ENCODE measurements around the gene HMGN3.

The HMGN3 gene

DNA sequence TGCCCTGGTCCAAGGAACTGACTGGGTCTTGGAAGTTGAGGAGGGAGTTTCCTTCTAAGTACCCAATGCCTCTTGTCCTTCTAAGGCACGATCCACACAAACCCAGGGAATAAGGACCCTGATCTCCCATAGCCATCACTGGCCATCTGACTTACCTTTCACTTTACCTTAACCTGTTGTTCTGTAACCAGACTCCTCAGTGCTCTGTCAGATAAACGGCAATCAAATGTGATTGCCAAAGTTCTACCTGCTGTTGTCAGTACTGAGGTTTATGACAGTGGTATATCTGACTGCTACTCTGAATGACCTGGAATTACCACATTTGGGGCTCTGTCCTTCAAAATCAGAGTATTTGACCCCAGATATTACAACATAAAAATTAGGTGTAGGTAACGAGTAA, 49.8 kb downstream of the HMGN3 start:
- no peak for DNase-seq (ENCODE audit: low read depth)

DNA sequence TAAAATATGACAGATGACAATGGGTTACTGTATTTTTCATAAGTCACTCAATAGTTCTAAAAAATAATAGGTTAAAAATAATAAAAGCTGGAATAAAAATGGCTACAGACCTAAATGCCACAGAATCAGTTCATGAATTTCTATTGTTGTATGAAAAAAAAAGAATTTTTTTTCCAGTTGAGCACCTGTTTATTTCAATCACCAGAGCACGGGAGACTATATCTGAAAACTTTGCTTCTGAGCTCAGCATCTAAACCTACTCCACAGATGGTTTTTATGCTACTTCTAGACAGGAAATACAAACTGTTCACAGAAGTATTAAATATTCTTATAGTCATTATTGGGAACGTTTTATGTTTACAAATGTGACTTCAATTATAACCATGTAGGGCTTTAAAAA, 50.4 kb downstream of the HMGN3 start:
- no peak for DNase-seq (ENCODE audit: low read depth)

DNA sequence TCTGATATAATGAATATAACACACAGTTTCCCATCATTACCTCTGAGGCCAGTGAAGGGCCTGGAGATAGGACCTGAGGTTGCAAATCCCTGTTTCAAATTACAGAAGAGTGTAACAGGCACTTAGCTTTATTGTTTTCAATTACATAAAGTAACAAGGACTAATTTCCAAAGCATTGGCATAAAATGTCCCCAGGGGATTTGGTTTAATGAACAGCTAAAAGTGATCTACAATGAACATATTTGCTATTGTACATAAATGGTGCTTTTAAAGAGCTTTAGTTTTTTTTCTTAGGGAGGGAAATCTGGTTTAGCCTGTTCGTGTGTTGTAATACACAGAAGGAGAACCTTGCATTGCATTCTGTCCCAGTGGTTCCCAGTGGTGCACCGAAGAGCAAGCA, 54.4 kb downstream of the HMGN3 start:
- no peak for DNase-seq (ENCODE audit: low read depth)

DNA sequence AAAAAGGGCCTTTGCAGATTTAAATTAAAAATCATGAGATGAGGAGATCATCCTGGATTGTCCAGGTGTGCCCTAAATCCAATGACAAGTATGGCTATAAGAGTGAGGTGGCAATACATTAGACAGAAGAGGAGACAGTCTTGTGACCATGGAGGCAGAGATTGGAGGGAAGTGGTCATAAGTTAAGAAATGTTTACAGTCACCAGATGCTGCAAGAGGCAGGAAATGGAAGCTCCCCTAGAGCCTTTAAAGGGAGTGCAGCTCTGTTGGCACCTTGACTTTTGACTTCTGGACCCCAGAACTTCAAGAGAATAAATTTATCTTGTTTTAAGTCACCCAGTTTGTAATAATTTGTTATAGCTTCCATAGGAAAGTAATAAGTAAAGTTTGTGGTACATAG, 61.1 kb downstream of the HMGN3 start:
- no peak for DNase-seq (ENCODE audit: low read depth)

DNA sequence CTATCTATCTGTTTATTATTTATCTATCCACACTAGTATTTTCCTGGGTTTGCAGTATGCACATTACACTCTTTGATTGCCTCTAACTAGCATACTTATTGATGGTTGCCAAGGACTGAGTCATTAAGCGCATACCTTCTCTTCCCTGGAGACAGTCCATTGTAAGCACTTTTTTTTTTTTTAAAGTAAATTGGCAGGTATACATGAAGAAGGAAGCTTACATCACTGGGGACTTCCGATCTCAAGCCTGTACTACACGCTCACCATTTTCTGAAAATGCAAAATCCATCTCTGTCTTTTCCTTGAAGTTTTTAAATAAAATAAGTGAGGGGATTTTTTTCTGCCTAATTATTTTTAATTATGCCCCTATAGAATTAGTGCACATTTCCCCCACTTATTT, 63.5 kb downstream of the HMGN3 start:
- no peak for DNase-seq (ENCODE audit: low read depth)

- DNase-seq (ENCODE audit: low read depth) = no peak
These were observed 64.1 kb downstream of the HMGN3 start for GRCh38 chr6:79170431-79170830.

GRCh38 chr6:79168695-79168980, 65.8 kb downstream of the HMGN3 start:
- DNase-seq (ENCODE audit: low read depth) = no peak

DNA sequence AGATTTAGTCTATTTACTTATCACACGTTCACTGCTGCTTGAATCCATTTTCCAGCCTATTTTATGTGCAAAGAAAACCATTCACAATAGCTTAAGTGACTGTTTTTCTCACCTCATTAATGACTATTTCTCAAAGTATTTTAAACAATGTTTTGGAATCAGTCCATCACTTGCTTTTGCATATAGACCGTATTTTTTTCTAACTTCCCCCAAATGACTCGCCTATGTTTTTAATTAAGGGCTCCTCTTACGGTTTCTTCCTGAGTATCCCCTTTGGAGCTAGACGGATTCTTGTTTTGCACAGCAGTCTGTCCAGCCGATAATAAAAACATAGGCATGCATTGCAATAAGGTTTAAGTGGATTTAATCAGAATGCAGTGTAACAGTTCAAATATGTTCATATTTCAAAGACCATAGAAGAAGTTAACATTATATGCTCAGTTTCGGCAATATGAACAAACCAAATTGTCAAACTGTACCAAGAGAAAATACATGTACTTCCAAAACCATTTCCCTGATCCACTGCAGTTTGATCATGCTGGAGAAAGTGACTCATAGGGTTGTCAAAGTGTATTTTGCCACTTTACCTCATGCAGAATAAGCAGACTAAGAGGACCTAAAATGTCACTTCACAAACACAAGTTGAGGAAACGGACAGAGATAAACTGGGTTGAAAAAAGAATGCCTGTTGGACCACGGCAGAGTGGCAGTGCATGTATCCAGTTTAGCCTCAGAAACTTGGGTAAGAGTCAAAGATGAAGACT, 66.4 kb downstream of the HMGN3 start:
- no peak for DNase-seq (ENCODE audit: low read depth)

DNA sequence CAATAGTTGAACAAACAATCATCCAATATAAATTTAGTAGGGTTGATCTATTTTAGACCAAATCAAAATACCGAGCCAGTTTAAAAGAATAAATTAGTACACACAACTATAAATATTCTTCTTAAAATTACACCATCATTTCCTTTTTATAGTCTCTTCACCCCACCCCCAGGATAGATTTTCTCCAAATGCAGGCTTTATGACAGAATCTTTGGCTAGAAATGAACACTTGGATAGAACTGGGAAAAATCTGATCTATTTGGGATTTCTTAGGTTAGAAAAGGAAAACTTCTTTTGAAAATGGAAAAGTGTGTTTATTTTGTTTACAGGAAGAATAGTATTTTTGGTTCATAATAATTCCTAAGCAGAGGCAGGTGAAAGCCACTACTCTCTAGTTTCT, 74.6 kb downstream of the HMGN3 start:
- DNase-seq (ENCODE audit: low read depth) = no peak

DNA sequence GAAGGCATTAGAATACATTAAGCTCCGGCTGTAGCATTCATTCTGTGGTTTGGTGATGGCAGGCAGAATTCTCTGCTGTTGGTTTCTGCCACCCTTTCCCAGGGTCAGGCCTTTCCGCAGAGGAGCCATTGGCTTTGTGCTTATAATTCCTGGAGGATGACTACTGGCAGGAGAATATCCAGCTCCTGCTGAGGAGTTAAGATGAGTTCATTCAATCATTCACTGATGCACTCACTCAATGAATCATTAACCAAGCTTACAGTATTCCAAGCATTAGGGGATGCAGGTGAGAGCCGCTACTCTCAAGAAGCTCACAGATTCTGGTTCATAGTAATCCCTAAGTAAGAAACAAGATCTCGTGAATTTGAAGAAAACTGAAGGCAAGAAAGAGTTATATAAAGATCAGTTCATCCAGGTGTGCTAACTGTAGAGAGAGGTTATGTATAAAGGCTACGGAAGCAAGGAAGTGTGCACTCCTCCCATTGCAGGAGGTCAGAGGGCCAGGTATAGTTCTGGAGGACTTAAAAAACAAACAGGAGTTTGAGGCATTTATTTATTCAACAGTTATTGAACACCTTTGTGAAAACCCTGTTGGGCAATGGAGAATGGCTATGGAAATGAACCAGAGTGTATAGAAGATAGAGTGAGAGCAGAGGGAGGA, 75.5 kb downstream of the HMGN3 start:
- DNase-seq (ENCODE audit: low read depth) = no peak

DNA sequence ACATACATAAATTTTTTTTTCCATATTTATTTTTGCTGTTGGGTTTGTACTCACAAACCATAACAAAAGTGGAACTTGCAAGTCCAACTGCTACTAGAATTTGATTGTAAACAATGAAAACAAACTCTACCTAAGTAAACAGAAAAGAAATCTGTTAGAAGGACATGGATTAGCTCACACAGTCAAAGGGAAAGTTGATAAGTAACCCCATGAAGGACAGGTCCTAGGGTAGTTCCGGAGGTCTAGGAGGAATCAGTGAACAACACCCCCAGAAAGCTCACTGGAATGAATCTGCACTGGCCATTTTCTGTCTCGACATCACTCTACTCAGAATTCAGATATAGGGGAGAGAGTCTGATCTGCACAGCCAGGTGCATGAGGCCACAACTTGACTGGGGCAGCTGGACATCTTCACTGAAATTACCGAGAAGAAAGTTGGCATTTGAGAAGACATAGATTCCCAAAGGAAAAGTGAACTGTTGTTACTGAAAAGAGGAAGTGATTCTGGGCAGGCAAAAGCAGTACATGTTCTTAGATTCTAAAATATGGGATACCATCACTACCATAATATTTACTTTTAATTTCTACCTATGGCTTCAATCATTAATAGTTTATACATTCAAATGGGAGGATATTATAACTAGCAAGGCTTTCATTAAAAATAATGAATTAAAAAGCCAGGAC, 76.4 kb downstream of the HMGN3 start:
- DNase-seq (ENCODE audit: low read depth) = no peak

- DNase-seq (ENCODE audit: low read depth) = no peak
These were observed 82.2 kb downstream of the HMGN3 start for GRCh38 chr6:79152269-79152737.

All from stimulated activated CD4-positive, alpha-beta T cell treated with anti-CD3 and anti-CD28 coated beads, Interleukin-2, amount 100 ng/mL, for 4 hours (primary cell).